ENCODE results near the gene CLPSL1. TPM values are rescaled to one million over a fixed set of nuclear protein-coding genes. Genes with fewer than 3 reads are reported as not detected.
"Not testable (repeated sequence)": the region's sequence is repeated elsewhere in the genome, so short reads cannot be mapped to it uniquely, and the experiment has no call there.

CLPSL1 gene
- not detected for total RNA-seq (ENCODE audit: insufficient read depth, low replicate concordance)

- no peak for DNase-seq (ENCODE audit: low spot score)
These were observed at the start of gene CLPSL1 for GRCh38 chr6:35780719-35781118. TSS of gene CLPSL1 (plus strand) at chr6:35781019. CDS start at chr6:35781111, 92 bp downstream.

GRCh38 chr6:35731414-35731735 lies 49.4 kb upstream of the CLPSL1 start:
- peak; percentile 98 for DNase-seq (ENCODE audit: low spot score)

GRCh38 chr6:35731736-35732532 lies 48.9 kb upstream of the CLPSL1 start:
- DNase-seq (ENCODE audit: low spot score) = peak; percentile 96

- no peak for DNase-seq (ENCODE audit: low spot score)
These were observed 47.2 kb upstream of the CLPSL1 start for GRCh38 chr6:35733633-35734032.

- DNase-seq (ENCODE audit: low spot score) = not testable (repeated sequence)
These were observed 46.5 kb upstream of the CLPSL1 start for GRCh38 chr6:35734319-35734718.

- no peak for DNase-seq (ENCODE audit: low spot score)
These were observed 45.4 kb upstream of the CLPSL1 start for GRCh38 chr6:35735452-35735851.

- DNase-seq (ENCODE audit: low spot score) = peak; percentile 78
These were observed 44.4 kb upstream of the CLPSL1 start for GRCh38 chr6:35736253-35736894.

- DNase-seq (ENCODE audit: low spot score) = no peak
These were observed 43.8 kb upstream of the CLPSL1 start, which contains the start of gene ARMC12 for GRCh38 chr6:35736982-35737412. TSS of gene ARMC12 (plus strand) at chr6:35737032. CDS start at chr6:35737109, 77 bp downstream.

GRCh38 chr6:35737413-35738211 lies 43.2 kb upstream of the CLPSL1 start:
- peak; percentile 84 for DNase-seq (ENCODE audit: low spot score)

GRCh38 chr6:35739645-35740524 lies 40.9 kb upstream of the CLPSL1 start:
- no peak for DNase-seq (ENCODE audit: low spot score)

GRCh38 chr6:35742842-35743241 lies 38.0 kb upstream of the CLPSL1 start:
- no peak for DNase-seq (ENCODE audit: low spot score)

GRCh38 chr6:35745509-35745908 lies 35.3 kb upstream of the CLPSL1 start:
- no peak for DNase-seq (ENCODE audit: low spot score)

GRCh38 chr6:35746516-35746915 lies 34.3 kb upstream of the CLPSL1 start:
- no peak for DNase-seq (ENCODE audit: low spot score)

- no peak for DNase-seq (ENCODE audit: low spot score)
These were observed 32.9 kb upstream of the CLPSL1 start for GRCh38 chr6:35747877-35748276.

- no peak for DNase-seq (ENCODE audit: low spot score)
These were observed 30.3 kb upstream of the CLPSL1 start for GRCh38 chr6:35750557-35750956.

- DNase-seq (ENCODE audit: low spot score) = no peak
These were observed 29.2 kb upstream of the CLPSL1 start for GRCh38 chr6:35751594-35751993.

- DNase-seq (ENCODE audit: low spot score) = no peak
These were observed 28.5 kb upstream of the CLPSL1 start for GRCh38 chr6:35752330-35752729.

GRCh38 chr6:35754452-35755277 lies 26.2 kb upstream of the CLPSL1 start:
- DNase-seq (ENCODE audit: low spot score) = no peak

GRCh38 chr6:35755278-35755924 lies 25.4 kb upstream of the CLPSL1 start:
- no peak for DNase-seq (ENCODE audit: low spot score)
